Measurements from ENCODE around the gene NELFA. TPM values are rescaled to one million over a fixed set of nuclear protein-coding genes. Genes with fewer than 3 reads are reported as not detected.

Gene NELFA
- total RNA-seq, 4 donors from 2014 or later, result 27.7 to 56.9 (median 42.8) TPM

GRCh38 chr4:1970926-1971325, 37.8 kb downstream of the NELFA start:
- Histone ChIP-seq H3K4me3 (no peak overlapping the region), H3K9me3 (no peaks in the 10 kb centered on the region), H3K4me1 (no peaks in the 10 kb centered on the region), H3K36me3 (peaks cover 0 to 44% (median 0%) of the 10 kb centered on the region in 3 donors), H3K27me3 (no peaks in the 10 kb centered on the region), H3K27ac (no peak overlapping the region)
- DNase-seq, result no peak
- no peak for TF ChIP-seq CTCF (IDR thresholded peaks at IDR 0.05)
- TF ChIP-seq POLR2A (IDR thresholded peaks at IDR 0.05), result no peak

- no peak for DNase-seq
- Histone ChIP-seq H3K36me3 (peaks cover 0 to 36% (median 0%) of the 10 kb centered on the region in 3 donors), H3K4me3 (no peak overlapping the region)
These were observed 38.6 kb downstream of the NELFA start for GRCh38 chr4:1969928-1970723.

GRCh38 chr4:1968686-1969295, 40.0 kb downstream of the NELFA start:
- no peaks in the 10 kb centered on the region for H3K4me1 ChIP-seq
- DNase-seq, result no peak
- H3K27ac ChIP-seq, result no peak overlapping the region
- H3K9me3 ChIP-seq, result no peaks in the 10 kb centered on the region
- TF ChIP-seq POLR2A (IDR thresholded peaks at IDR 0.05), result no peak
- H3K27me3 ChIP-seq, result no peaks in the 10 kb centered on the region
- H3K4me3 ChIP-seq, result no peak overlapping the region
- peaks cover 0 to 31% (median 0%) of the 10 kb centered on the region in 3 donors for H3K36me3 ChIP-seq

More at GRCh38 chr4:1969928-1970723, 38.6 kb downstream of the NELFA start:
- Histone ChIP-seq H3K4me1 (no peaks in the 10 kb centered on the region), H3K27ac (no peak overlapping the region), H3K27me3 (no peaks in the 10 kb centered on the region), H3K9me3 (no peaks in the 10 kb centered on the region)
- TF ChIP-seq CTCF (IDR thresholded peaks at IDR 0.05) (no peak), POLR2A (IDR thresholded peaks at IDR 0.05) (no peak)

- Histone ChIP-seq H3K36me3 (peaks cover 0 to 36% (median 0%) of the 10 kb centered on the region in 3 donors), H3K4me1 (no peaks in the 10 kb centered on the region), H3K27me3 (no peaks in the 10 kb centered on the region), H3K4me3 (no peak overlapping the region), H3K9me3 (no peaks in the 10 kb centered on the region), H3K27ac (no peak overlapping the region)
- no peak for DNase-seq
- TF ChIP-seq CTCF (IDR thresholded peaks at IDR 0.05) (no peak), POLR2A (IDR thresholded peaks at IDR 0.05) (no peak)
These were observed 41.1 kb downstream of the NELFA start for GRCh38 chr4:1967512-1968149.

GRCh38 chr4:1964971-1965370, 43.8 kb downstream of the NELFA start:
- peaks cover 0 to 44% (median 0%) of the 10 kb centered on the region in 3 donors for H3K36me3 ChIP-seq
- no peaks in the 10 kb centered on the region for H3K27me3 ChIP-seq
- H3K27ac ChIP-seq, result no peak overlapping the region
- TF ChIP-seq POLR2A (IDR thresholded peaks at IDR 0.05) (no peak), CTCF (IDR thresholded peaks at IDR 0.05) (no peak)
- no peaks in the 10 kb centered on the region for H3K9me3 ChIP-seq
- no peaks in the 10 kb centered on the region for H3K4me1 ChIP-seq
- no peak for DNase-seq
- H3K4me3 ChIP-seq, result no peak overlapping the region

- H3K36me3 ChIP-seq, result peaks cover 0 to 49% (median 0%) of the 10 kb centered on the region in 3 donors
- TF ChIP-seq CTCF (IDR thresholded peaks at IDR 0.05), result no peak
- no peak for TF ChIP-seq POLR2A (IDR thresholded peaks at IDR 0.05)
- no peaks in the 10 kb centered on the region for H3K27me3 ChIP-seq
- no peak for DNase-seq
- no peak overlapping the region for H3K27ac ChIP-seq
- no peaks in the 10 kb centered on the region for H3K4me1 ChIP-seq
- H3K4me3 ChIP-seq, result no peak overlapping the region
- no peaks in the 10 kb centered on the region for H3K9me3 ChIP-seq
These were observed 44.3 kb downstream of the NELFA start for GRCh38 chr4:1964443-1964842.

Measured in Peyer's patch (tissue), 4 donors.